Measurements from ENCODE around the gene MCRIP2.

GRCh38 chr16:624526-625070 is 17.0 kb upstream of the MCRIP2 start:
- TF ChIP-seq HLTF (IDR thresholded peaks at IDR 0.05) (no peak), ZNF830 (CRISPR knock-in tag; IDR thresholded peaks at IDR 0.05) (no peak), CHD2 (IDR thresholded peaks at IDR 0.05; ENCODE audit: low read depth, low read length) (no peak), CTCF (IDR thresholded peaks at IDR 0.05 in 2 of 3, conservative IDR thresholded peaks at IDR 0.05 in 1 of 3; ENCODE audit: insufficient read depth in 2 of 3, low read depth in 1 of 3, low read length in 3 of 3) (no peak), DLX4 (CRISPR knock-in tag; IDR thresholded peaks at IDR 0.05) (no peak), ZFX (CRISPR knock-in tag; IDR thresholded peaks at IDR 0.05) (no peak), POLR2AphosphoS5 (IDR thresholded peaks at IDR 0.05; ENCODE audit: control insufficient read depth, insufficient read depth, low read depth, low read length) (no peak), ATF4 (CRISPR knock-in tag; IDR thresholded peaks at IDR 0.05) (no peak), ESRRA (IDR thresholded peaks at IDR 0.05; ENCODE audit: borderline replicate concordance, low read depth) (no peak)
